ENCODE measurements around the gene PDCL3.

- TF ChIP-seq CTCF (conservative IDR thresholded peaks at IDR 0.05; ENCODE audit: low read depth in 2 of 2) (no peak), EZH2phosphoT487 (IDR thresholded peaks at IDR 0.05; ENCODE audit: unreplicated experiment) (no peak), POLR2AphosphoS5 (IDR thresholded peaks at IDR 0.05; ENCODE audit: low read depth) (no peak), NANOG (IDR thresholded peaks at IDR 0.05; ENCODE audit: borderline replicate concordance) (no peak), REST (IDR thresholded peaks at IDR 0.05; ENCODE audit: unreplicated experiment) (no peak), ZNF331 (CRISPR knock-in tag; IDR thresholded peaks at IDR 0.05; ENCODE audit: low read depth) (no peak), EZH2 (IDR thresholded peaks at IDR 0.05; ENCODE audit: low read depth, unreplicated experiment) (no peak), CREB1 (CRISPR knock-in tag; IDR thresholded peaks at IDR 0.05; ENCODE audit: low read depth) (no peak), ZNF462 (CRISPR knock-in tag; IDR thresholded peaks at IDR 0.05) (no peak), ZNF114 (CRISPR knock-in tag; IDR thresholded peaks at IDR 0.05) (no peak), JUNB (IDR thresholded peaks at IDR 0.05; ENCODE audit: unreplicated experiment) (no peak)
Observed at GRCh38 chr2:100616841-100617390, 54.1 kb downstream of the PDCL3 start.
